Activated CD4-positive, alpha-beta T cell treated with anti-CD3 and anti-CD28 coated beads, Interleukin-2, amount 50 U/mL, for 16 hours (primary cell): Measurements from ENCODE around the gene ZNF330.

ENCODE experiments used
- DNase-seq: peaks from one replicate; pipeline ENCODE4 v3.0.0-alpha.2; 2020

ZNF330 gene

GRCh38 chr4:141238186-141238585 is 17.5 kb downstream of the ZNF330 start:
- no peak for DNase-seq

GRCh38 chr4:141240259-141240658 is 19.6 kb downstream of the ZNF330 start:
- DNase-seq, result no peak

- no peak for DNase-seq
These were observed 20.0 kb downstream of the ZNF330 start for GRCh38 chr4:141240671-141241070.

GRCh38 chr4:141241986-141242385 is 21.3 kb downstream of the ZNF330 start:
- no peak for DNase-seq

GRCh38 chr4:141244419-141244818 is 23.7 kb downstream of the ZNF330 start:
- DNase-seq, result no peak

GRCh38 chr4:141246243-141246642 is 25.5 kb downstream of the ZNF330 start:
- DNase-seq, result no peak

- no peak for DNase-seq
These were observed 26.2 kb downstream of the ZNF330 start for GRCh38 chr4:141246683-141247429.

GRCh38 chr4:141247430-141247780 is 26.7 kb downstream of the ZNF330 start:
- no peak for DNase-seq

DNA sequence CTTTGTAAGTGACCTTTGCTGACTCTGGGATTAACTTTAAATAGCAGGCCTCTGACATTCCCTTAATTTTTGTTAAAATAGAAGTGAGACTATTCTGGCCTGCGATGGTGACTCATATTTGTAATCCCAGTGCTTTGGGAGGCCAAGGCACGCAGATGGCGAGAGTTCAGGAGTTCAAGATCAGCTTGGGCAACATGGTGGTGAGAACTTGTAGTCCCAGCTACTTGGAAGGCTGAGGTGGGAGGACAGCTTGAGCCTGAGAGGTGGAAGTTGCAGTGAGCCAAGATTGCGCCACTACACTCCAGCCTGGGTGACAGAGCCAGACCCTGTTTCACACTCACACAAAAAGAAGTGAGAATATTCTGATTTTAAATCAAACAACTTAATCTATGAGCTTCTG is 27.3 kb downstream of the ZNF330 start:
- DNase-seq, result no peak

- no peak for DNase-seq
These were observed 27.8 kb downstream of the ZNF330 start for GRCh38 chr4:141248486-141248885.

GRCh38 chr4:141254326-141254725 is 33.6 kb downstream of the ZNF330 start:
- no peak for DNase-seq

DNA sequence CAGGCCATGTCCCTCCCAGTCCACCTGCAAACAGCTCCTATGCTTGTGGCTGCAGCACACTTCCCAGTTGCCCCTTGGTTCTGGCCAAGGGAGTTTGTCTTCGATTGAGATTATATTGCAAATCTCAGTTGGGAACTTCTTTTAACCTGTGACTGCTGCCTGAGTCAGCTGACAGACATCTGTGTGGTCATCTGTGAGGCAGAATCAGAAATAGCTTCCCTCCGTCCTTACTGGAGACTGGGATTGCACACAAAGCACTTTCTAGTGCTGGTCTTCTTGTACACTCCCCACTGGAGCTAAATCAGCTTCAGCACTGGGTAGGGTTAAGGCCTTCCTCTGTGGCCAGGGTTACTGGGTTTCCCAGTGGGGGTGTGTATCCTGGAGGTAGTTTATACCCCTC is 34.3 kb downstream of the ZNF330 start:
- DNase-seq, result no peak

DNA sequence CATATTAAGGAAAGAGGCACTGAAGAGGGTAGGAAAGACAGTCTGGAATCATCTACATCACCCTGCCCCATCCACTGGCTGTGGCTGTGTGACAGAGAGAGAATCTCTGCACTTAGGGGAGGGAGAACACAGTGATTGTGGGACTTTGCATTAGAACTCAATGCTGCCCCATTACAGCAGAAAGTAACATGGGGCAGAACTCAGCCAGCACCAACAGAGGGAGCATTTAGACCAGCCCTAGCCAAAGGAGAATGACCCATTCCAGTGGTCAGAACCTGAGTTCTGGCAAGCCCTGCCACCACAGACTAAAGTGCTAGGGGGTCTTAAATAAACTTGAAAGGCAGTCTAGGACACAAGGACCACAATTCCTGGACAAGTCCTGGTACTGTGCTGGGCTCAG is 37.9 kb downstream of the ZNF330 start:
- no peak for DNase-seq

- no peak for DNase-seq
These were observed 55.1 kb downstream of the ZNF330 start for GRCh38 chr4:141275834-141276233.

DNA sequence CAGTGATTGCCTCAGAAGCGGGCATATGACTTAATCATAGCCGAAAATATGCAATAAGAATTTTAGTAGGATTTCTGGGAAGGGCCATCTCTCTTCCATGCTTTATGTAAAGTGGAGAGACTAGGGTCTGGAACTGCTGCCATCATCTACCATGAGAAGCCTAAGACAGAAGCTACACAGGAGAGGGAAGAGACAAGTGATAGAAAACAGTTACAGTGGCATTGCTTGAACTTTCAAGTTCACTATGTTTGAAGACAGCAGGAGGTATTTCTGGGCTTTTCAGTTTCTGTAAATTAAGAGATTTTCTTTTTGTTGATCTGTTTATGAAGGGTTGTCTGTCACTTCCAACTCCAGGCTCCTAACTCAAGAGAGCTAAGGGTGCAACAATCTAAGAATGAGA is 62.5 kb downstream of the ZNF330 start:
- no peak for DNase-seq

GRCh38 chr4:141283563-141283962 is 62.9 kb downstream of the ZNF330 start:
- no peak for DNase-seq
